Ureter (tissue), 1 donor: ENCODE measurements around the gene EPHB6. TPM values are rescaled to one million over a fixed set of nuclear protein-coding genes. Genes with fewer than 3 reads are reported as not detected.

Experiments used
- DNase-seq: peaks from one replicate; pipeline ENCODE4 v3.0.0-alpha.2; 2020; ENCODE audit warnings: low spot score
- total RNA-seq: library from RNA; stranded (reverse); gene quantifications from one replicate; pipeline ENCODE4 v1.2.4, GENCODE V29; 2023
- donor health status: DM: yes; HTN: yes; CAD: no.

Gene EPHB6
- total RNA-seq, 1 donor from 2014 or later: 55.9 TPM

- no peak for DNase-seq
These were observed 19.4 kb upstream of the EPHB6 start for GRCh38 chr7:142835487-142835886.

DNA sequence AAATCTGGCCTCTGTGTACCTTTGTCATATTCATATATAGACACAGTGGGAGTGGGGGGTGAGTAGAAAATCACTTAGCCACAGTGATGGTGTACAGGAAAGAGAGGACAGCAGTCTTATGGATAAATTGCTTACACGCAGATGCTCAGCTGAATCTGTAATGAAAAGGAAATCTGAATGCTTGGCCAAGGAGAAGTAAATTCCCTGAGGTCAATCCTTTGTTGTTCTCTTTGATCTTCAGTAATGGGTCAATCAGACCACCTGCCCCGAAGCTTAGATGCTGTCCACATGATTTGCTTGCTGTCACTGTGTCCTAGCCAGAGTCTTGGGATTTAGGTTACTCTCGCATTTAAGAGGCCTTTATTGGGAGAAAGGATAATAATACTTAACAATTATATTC, 18.4 kb upstream of the EPHB6 start:
- DNase-seq: no peak

- DNase-seq: no peak
These were observed 16.2 kb upstream of the EPHB6 start for GRCh38 chr7:142838461-142839213.

DNA sequence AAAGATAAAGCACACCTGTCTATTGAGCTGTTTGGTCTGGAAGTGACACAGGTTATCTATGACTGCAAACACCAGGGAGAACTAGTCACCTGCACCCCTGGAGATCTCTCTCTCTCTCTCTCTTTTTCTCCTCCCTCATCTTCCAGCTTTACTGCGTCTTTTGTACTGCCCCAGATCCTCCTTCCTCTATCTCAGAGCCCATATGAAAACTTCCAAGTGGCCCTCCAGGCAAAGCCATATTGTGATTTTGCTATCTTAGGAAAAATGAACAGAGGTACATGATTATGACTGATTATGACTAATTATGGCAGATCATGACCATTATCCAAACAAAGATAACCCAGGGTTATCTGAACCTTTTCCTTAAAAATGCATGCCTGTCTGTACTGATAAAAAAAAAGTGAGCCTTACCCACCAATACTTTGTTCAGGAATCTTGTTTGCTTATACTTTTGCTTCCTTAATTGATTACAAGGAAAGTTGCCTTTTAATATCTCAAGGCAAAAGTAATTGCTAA, 12.6 kb upstream of the EPHB6 start:
- DNase-seq: no peak

GRCh38 chr7:142847353-142847752, 7.5 kb upstream of the EPHB6 start:
- no peak for DNase-seq

- DNase-seq: no peak
These were observed 3.6 kb upstream of the EPHB6 start for GRCh38 chr7:142851269-142851668.

DNA sequence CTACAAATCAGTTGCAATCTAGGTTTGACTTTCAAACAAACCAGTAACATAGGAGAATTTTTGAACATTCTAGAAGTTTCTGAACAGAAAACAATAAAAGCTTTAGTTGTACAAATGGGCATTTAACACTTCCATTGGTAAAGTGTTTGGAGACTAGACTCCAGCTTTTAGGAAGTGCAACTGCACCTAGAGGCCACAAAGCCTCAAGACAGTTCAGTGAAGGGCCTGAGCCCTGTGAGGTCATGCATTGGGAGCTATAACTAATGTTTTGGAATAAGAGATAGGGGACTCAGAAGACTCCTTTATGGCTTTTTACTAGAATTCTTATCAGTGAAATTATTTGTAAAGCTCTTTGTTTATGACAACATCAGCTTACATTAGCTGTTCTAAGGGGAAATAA, 3.0 kb upstream of the EPHB6 start:
- DNase-seq: no peak

DNA sequence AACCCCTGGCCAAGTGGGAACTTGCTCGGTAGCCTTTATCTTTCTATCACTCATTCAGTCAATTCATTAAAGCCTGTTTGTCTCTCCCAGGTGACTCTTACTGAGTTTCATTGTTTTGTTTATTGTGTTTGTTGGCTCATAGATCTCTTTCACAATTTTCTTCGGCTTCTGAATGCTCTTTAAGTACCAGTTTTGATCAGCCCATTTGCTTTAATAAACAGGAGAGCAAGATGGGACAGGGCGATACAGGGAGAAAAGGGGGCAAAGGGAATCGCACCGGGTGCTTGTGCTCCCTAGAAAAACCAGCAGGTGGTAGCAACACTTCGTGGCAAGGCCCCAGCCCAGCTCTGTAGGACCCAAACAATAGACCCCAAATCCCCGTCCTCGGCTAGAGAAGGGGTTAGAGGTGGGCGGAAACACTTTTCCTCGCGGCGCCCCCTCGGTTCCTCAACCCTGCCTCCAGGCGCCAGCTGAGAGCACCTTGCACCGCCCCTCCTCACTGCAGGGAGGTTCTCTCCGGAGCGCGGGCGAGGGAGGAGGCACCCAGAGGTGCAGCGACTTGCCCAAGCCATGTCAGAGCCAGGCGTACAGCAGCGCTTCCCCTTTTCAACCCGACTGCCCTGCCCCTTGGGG, 1.0 kb upstream of the EPHB6 start:
- peak; percentile 77 for DNase-seq

DNA sequence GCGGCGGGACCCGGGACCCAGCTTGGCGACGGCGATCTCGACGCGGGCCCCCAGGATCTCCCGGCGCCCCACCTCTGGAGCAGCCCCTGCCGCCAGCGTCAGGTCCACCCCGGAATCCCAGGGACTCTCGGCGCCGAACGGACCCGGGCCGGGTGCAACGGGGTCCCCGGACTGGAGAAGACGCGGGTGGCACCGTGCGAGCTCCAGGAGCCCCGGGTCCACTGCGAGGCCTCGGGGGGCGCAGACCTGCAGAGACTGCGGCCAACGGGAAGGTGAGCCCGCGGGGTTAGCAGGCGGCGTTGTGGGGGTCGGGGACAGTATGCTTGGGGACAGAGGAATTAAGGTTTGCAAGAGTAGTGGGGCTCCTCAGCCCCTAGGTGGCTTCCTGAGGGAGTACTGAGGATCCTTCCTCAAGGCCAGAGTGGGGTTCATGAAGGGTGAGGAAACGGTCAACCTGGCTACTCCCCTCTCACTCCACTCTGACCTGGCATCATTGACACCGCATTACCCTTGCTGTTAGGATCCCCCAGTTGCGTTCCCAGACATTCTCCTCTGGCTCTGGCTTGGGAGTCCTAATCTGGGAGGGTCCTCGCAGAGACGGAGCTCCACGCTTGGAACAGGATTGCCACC, 353 bp downstream of the EPHB6 start:
- no peak for DNase-seq

GRCh38 chr7:142855756-142856564, 1.1 kb downstream of the EPHB6 start:
- DNase-seq: peak; percentile 82

DNA sequence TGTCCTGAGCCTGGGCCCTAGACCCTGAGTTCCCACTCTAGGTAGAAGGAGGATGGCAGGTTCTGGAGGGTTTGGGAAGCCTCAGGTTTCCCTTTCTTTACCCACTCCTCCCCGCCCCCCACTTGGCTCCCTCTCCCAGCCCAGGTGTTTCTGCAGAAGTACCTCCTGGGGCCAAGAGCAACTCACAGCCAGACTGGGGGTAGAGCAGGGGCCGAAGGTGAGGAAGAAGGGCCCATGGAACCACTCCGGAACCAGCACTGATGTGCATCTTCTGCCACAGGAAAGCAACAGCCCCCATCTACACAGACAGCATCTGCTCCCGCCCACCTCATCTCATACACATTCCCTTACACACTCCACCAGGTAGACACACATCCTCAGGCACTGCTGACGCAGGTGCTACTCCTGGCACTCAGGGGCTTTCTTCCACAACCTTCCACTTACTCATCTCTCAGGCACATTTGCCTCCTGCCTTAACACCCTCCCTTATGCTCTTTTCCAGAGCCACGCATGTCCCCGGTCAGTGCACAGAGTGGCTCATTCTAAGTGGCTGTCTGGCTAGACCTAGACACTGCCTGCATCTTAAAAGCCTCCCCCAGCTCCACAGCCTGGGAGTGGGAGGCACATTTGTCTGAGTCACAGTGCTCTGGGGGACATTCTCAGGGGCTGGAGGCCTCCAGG, 1.8 kb downstream of the EPHB6 start:
- DNase-seq: no peak

GRCh38 chr7:142857625-142858024, 2.7 kb downstream of the EPHB6 start:
- no peak for DNase-seq

GRCh38 chr7:142859411-142859810, 4.5 kb downstream of the EPHB6 start:
- no peak for DNase-seq

DNA sequence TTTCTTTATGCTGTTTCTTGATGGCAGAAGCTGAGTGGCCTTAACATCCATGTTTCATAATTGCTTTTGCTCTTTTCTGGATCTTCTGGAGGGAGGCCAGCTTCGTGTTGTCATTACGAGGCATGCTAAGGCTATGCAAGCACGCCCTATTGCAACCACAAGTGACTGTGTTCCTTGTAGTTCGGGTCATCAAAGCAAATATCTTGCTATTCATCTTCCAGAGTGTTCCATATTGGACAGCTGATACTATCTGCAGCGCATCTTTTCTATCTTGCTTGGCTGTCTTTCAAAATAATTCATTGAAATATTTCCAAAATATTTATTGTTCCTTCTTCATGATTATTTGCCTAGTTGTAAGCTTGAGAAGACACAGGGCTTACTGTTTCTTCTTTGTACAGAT, 5.0 kb downstream of the EPHB6 start:
- DNase-seq: peak; percentile 77

GRCh38 chr7:142860968-142861367, 6.1 kb downstream of the EPHB6 start:
- DNase-seq: no peak

GRCh38 chr7:142862351-142862750, 7.5 kb downstream of the EPHB6 start:
- DNase-seq: no peak

DNA sequence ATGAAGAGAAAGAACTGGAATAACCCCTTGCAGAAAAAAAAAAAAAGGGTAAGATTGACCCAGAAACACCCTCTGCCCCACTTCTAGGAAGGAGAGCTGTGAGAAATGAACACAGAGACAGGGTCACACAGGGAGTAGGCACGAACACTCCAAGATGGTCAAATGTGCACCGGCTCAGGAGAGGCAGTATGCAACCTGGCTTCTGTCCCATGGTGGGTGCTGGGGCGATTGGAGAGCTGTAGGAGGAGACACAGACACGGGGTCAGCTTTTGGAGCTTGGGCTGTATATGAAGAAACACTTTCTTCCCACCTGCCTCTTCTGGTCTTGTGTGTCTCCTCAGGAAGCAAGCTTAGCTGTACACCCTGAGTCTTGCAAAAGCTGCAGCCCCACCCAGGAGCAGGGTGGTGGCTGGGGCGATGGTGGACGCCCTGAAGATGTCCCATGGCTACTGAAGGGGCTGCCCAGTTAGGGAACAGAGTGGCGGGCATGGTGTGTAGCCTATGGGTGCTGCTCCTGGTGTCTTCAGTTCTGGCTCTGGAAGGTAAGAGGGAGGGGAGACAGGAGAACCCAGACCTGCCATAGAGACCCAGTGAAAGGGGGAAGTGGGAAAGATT, 8.0 kb downstream of the EPHB6 start:
- DNase-seq: no peak

- DNase-seq: peak; percentile 26
These were observed 9.2 kb downstream of the EPHB6 start for GRCh38 chr7:142863891-142864685.

GRCh38 chr7:142864980-142865747, 10.3 kb downstream of the EPHB6 start:
- DNase-seq: peak; percentile 38
